NAMALWA (cell line): ENCODE measurements around the gene SPPL2C.

ENCODE experiments used
- DNase-seq: peaks from one replicate; pipeline ENCODE4 v3.0.0-alpha.2; 2015; ENCODE audit warnings: low spot score

The SPPL2C gene

GRCh38 chr17:45828582-45829133 lies 16.0 kb upstream of the SPPL2C start:
- no peak for DNase-seq

- no peak for DNase-seq
These were observed 10.8 kb upstream of the SPPL2C start for GRCh38 chr17:45833920-45834319.

- no peak for DNase-seq
These were observed 9.9 kb upstream of the SPPL2C start for GRCh38 chr17:45834471-45835396.

- DNase-seq: no peak
These were observed 9.2 kb upstream of the SPPL2C start for GRCh38 chr17:45835481-45835880.

- DNase-seq: no peak
These were observed 8.3 kb upstream of the SPPL2C start for GRCh38 chr17:45836047-45837044.

- DNase-seq: no peak
These were observed 7.5 kb upstream of the SPPL2C start for GRCh38 chr17:45837187-45837586.

- DNase-seq: no peak
These were observed 7.1 kb upstream of the SPPL2C start for GRCh38 chr17:45837603-45838002.

GRCh38 chr17:45838751-45839295 lies 5.9 kb upstream of the SPPL2C start:
- DNase-seq: no peak

- DNase-seq: no peak
These were observed 5.2 kb upstream of the SPPL2C start for GRCh38 chr17:45839442-45839841.

- no peak for DNase-seq
These were observed 3.5 kb upstream of the SPPL2C start for GRCh38 chr17:45841186-45841585.

- no peak for DNase-seq
These were observed 2.7 kb upstream of the SPPL2C start for GRCh38 chr17:45841883-45842525.

GRCh38 chr17:45843722-45844121 lies 959 bp upstream of the SPPL2C start:
- no peak for DNase-seq

- no peak for DNase-seq
These were observed 900 bp downstream of the SPPL2C start for GRCh38 chr17:45845376-45846185.

- no peak for DNase-seq
These were observed 1.5 kb downstream of the SPPL2C start for GRCh38 chr17:45846223-45846622.

- no peak for DNase-seq
These were observed 2.0 kb downstream of the SPPL2C start for GRCh38 chr17:45846646-45847045.

GRCh38 chr17:45847101-45847500 lies 2.4 kb downstream of the SPPL2C start:
- DNase-seq: no peak

GRCh38 chr17:45847747-45848146 lies 3.1 kb downstream of the SPPL2C start:
- no peak for DNase-seq

GRCh38 chr17:45848405-45848804 lies 3.7 kb downstream of the SPPL2C start:
- no peak for DNase-seq

- DNase-seq: no peak
These were observed 4.3 kb downstream of the SPPL2C start for GRCh38 chr17:45848868-45849535.

- DNase-seq: no peak
These were observed 4.9 kb downstream of the SPPL2C start for GRCh38 chr17:45849536-45849990.
